ENCODE data around the gene SIK3. TPM values are rescaled to one million over a fixed set of nuclear protein-coding genes. Genes with fewer than 3 reads are reported as not detected.
A peak's percentile ranks its signal among the peaks of the same experiment; 100 is the strongest.

Gene SIK3
- total RNA-seq, 4 donors from 2014 or later = 31.7 to 56.1 (median 45.3) TPM

DNA sequence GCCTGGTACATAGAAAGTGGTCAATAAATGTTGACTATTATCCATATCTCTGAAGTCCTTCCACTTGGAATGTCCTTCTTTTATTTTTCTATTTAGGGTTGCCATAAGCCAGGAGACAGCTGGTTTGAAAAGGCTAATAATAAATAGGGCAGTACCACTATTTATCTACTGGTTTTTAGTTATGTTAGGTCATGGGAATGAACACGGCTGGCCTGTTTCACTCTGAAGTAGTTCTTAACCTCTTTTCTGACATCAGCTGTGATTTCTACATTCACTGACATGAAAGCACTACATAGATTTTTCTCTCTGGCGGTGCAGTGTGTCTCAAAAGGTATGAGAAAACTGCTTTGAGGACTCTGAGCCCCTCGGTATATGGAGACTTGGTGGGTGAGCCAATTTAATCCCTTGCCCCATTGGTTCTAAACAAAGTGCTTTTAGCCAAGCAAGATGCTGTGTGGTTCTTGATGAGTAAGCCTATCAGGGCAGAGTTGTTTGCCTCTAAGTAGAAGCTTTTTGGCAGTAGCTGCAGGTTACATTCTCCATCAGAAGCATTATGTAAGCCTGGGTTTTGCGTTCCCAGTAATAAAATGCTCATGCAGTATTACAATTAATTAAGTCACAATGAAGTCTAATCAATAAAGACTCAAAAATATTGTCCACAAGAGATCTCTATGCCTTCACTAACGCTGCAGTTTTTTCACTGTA, 212.1 kb downstream of the SIK3 start:
- WGBS, 2 donors (ENCODE audit: low coverage in 1 of 2) = 23 to 40% methylated on average over 5 of the region's 5 CpGs
- ATAC-seq = peak; percentile 86
- TF ChIP-seq, protein P1, sequence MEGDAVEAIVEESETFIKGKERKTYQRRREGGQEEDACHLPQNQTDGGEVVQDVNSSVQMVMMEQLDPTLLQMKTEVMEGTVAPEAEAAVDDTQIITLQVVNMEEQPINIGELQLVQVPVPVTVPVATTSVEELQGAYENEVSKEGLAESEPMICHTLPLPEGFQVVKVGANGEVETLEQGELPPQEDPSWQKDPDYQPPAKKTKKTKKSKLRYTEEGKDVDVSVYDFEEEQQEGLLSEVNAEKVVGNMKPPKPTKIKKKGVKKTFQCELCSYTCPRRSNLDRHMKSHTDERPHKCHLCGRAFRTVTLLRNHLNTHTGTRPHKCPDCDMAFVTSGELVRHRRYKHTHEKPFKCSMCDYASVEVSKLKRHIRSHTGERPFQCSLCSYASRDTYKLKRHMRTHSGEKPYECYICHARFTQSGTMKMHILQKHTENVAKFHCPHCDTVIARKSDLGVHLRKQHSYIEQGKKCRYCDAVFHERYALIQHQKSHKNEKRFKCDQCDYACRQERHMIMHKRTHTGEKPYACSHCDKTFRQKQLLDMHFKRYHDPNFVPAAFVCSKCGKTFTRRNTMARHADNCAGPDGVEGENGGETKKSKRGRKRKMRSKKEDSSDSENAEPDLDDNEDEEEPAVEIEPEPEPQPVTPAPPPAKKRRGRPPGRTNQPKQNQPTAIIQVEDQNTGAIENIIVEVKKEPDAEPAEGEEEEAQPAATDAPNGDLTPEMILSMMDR (IDR thresholded peaks at IDR 0.05) = no peak
- peak; percentile 59 for TF ChIP-seq POLR2AphosphoS5 (IDR thresholded peaks at IDR 0.05)

DNA sequence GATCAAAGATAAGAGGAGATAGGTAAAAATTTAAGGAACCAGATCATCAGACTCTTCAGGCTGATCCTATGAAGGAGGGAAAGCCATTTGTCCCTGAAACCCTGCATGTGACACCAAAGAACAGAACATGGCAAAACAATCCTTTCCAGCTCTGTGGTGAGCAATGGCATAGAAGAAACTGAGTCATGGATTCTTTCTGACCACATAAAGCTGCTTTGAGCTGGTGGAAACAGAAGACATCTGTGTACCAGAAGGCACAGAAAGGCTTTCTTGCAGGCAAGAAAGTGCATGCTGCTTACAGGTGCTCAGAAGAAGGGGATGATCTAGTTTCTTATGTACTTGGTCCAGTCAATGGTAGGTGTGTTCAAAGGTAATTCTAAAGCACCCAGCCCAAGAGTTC, 215.8 kb downstream of the SIK3 start:
- Histone ChIP-seq H3K4me3 (no peak overlapping the region), H3K27ac (no peak overlapping the region), H3K4me1 (peaks cover 8 to 36% (median 9%) of the 10 kb centered on the region in 3 donors), H3K9me3 (no peaks in the 10 kb centered on the region), H3K27me3 (no peaks in the 10 kb centered on the region), H3K36me3 (peaks cover 0 to 15% of the 10 kb centered on the region in 2 donors)
- no peak for ATAC-seq
- TF ChIP-seq POLR2AphosphoS5 (IDR thresholded peaks at IDR 0.05) (no peak), POLR2A (IDR thresholded peaks at IDR 0.05) (no peak), EP300 (IDR thresholded peaks at IDR 0.05) (no peak)
- TF ChIP-seq, protein P1 (IDR thresholded peaks at IDR 0.05) = no peak

More for the DNA sequence above, 212.1 kb downstream of the SIK3 start:
- Histone ChIP-seq H3K27ac (peak overlapping the region; percentile 71 to 81 (median 80)), H3K4me1 (peaks cover 9 to 39% (median 11%) of the 10 kb centered on the region in 3 donors), H3K27me3 (no peaks in the 10 kb centered on the region), H3K4me3 (no peak overlapping the region), H3K36me3 (peaks cover 0 to 18% of the 10 kb centered on the region in 2 donors), H3K9me3 (no peaks in the 10 kb centered on the region)

DNA sequence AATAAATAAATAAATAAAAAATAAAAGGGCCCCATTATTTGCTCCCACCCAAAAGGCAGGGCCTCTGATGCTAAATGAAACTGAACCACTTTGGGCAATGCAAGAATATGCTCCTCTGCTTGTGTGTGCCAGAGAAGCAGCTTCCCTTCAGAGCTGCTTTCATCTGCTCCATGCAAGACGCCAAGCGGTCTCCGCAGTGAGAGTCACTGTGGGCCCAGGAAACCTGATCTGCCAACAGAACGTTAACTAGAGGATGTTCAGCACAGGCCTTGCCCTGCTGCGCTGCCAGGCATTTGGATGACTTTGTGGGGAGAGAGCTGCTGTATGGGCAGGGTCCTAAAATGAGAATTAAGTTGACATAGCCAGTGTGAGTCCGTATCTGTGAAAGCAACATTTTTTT, 217.1 kb downstream of the SIK3 start:
- H3K4me1 ChIP-seq = peaks cover 1 to 27% (median 6%) of the 10 kb centered on the region in 3 donors
- no peak overlapping the region for H3K4me3 ChIP-seq
- WGBS, 2 donors (ENCODE audit: low coverage in 1 of 2) = 78 to 87% methylated on average over 5 to 6 of the region's 6 CpGs
- no peaks in the 10 kb centered on the region for H3K9me3 ChIP-seq
- H3K27me3 ChIP-seq = no peaks in the 10 kb centered on the region
- H3K36me3 ChIP-seq = peaks cover 0 to 25% of the 10 kb centered on the region in 2 donors
- no peak for ATAC-seq
- H3K27ac ChIP-seq = no peak overlapping the region
- TF ChIP-seq POLR2A (IDR thresholded peaks at IDR 0.05) = no peak
- TF ChIP-seq, protein P1 (IDR thresholded peaks at IDR 0.05) = no peak
- no peak for TF ChIP-seq EP300 (IDR thresholded peaks at IDR 0.05)
- TF ChIP-seq POLR2AphosphoS5 (IDR thresholded peaks at IDR 0.05) = no peak

DNA sequence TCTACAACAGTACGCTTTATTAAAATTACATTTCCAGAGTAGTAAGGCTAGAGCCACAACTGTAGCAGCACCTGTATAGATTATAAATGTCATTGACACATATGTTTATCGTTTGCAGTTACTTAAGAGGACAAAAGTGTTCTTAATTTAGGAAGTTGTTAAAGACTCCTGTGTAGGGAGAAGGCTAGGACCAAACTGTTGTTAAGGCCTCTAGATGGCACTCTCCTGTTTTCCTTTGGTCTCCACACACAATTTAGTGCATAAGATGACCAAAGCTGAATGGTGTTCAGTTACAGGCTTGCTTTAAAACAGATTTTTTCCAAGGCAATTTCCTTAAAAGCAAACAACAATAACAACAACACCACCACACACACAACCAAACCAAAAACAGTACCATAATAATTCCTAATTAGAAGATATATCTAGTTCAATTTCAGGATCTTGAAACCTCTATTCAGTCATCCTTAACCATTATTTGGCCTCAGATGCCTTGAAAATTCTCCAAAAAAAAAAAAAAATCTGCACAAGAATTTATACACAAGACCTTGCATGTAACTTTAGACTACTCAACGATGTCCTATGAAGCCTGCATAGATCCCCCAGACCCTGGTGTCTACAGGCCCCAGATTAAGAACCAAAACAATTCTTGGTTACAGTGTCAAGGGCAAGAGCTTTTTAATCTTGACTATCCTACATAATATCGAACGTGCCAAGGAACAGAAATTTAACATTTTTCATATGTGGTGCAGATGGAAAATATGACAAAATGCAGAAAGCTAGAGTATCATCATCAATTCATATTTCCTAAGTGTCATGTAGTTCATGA, 218.2 kb downstream of the SIK3 start:
- Histone ChIP-seq H3K4me3 (no peak overlapping the region), H3K9me3 (no peaks in the 10 kb centered on the region), H3K36me3 (peaks cover 0 to 36% of the 10 kb centered on the region in 2 donors), H3K4me1 (peaks cover 0 to 16% (median 0%) of the 10 kb centered on the region in 3 donors), H3K27ac (no peak overlapping the region), H3K27me3 (no peaks in the 10 kb centered on the region)
- ATAC-seq = peak; percentile 72
- 37 to 42% methylated on average over 5 of the region's 5 CpGs for WGBS, 2 donors (ENCODE audit: low coverage in 1 of 2)
- TF ChIP-seq POLR2AphosphoS5 (IDR thresholded peaks at IDR 0.05) (no peak), EP300 (IDR thresholded peaks at IDR 0.05) (no peak)
- TF ChIP-seq, protein P1 (IDR thresholded peaks at IDR 0.05) = peak; percentile 47 to 79 (median 70)

Data from gastroesophageal sphincter (tissue), 4 donors.